SK-N-SH (cell line): ENCODE measurements around the gene CHMP6. TPM values are rescaled to one million over a fixed set of nuclear protein-coding genes. Genes with fewer than 3 reads are reported as not detected.

ENCODE experiments used
- CTCF ChIA-PET: fragments of 300-600, 350-600 bp; formaldehyde crosslinking; extraction: SDS; loops from one replicate; lab custom pipeline; 2021; lab: Yijun Ruan, JAX
- POLR2A ChIA-PET: fragments of 350-600 bp; sonication (Branson Sonifier 250); formaldehyde crosslinking; extraction: SDS; loops from one replicate; lab custom pipeline; 2020; ENCODE audit warnings: antibody characterized with exemption, inconsistent platforms; lab: Yijun Ruan, JAX
- DNase-seq: peaks from one replicate; pipeline ENCODE4 v3.0.0; 2012
- H2AFZ ChIP-seq: fragments of 200-600 bp; sonication (generic); 2 replicates; pipeline ENCODE4 v1.8.1; 2016; ENCODE audit warnings: antibody characterized with exemption, mild to moderate bottlenecking, low read depth
- H3F3A ChIP-seq: fragments of 200-600 bp; sonication (generic); replicated peaks from 2 replicates; pipeline ENCODE3; 2016; ENCODE audit warnings: antibody characterized with exemption, mild to moderate bottlenecking; ENCODE audit not compliant: insufficient read depth
- H3K27ac ChIP-seq, 2 experiments: fragments of 200-500 bp in 1 of 2; fragments of 200-600 bp in 1 of 2; sonication (Bioruptor generic) in 1 of 2; sonication (generic), shearing (Covaris generic) in 1 of 2; 2 replicates each; pipeline versions ENCODE4 v1.5.1 to v1.6.1; 2014 to 2016; ENCODE audit warnings: low read depth in 2 of 2, inconsistent platforms in 1 of 2, low read length in 1 of 2, mild to moderate bottlenecking in 1 of 2, mixed read lengths in 1 of 2
- H3K27me3 ChIP-seq: fragments of 200-600 bp; sonication (generic), shearing (Covaris generic); 2 replicates; pipeline ENCODE4 v1.6.1; 2016; ENCODE audit warnings: mixed run types; ENCODE audit not compliant: insufficient read depth
- H3K36me3 ChIP-seq, 2 experiments: fragments of 200-500 bp in 1 of 2; fragments of 200-600 bp in 1 of 2; sonication (Bioruptor generic) in 1 of 2; sonication (generic) in 1 of 2; replicated peaks in 1 of 2; 2 replicates each; pipeline versions ENCODE3 to v1.5.1; 2014 to 2016; ENCODE audit warnings: low read length in 1 of 2, mild to moderate bottlenecking in 1 of 2; ENCODE audit not compliant: insufficient read depth in 2 of 2, control insufficient read depth in 1 of 2
- H3K4me1 ChIP-seq, 2 experiments: fragments of 200-500 bp in 1 of 2; fragments of 200-600 bp in 1 of 2; sonication (Bioruptor generic) in 1 of 2; sonication (generic), shearing (Covaris generic) in 1 of 2; 2 replicates each; pipeline versions ENCODE4 v1.5.1 to v1.6.1; 2014 to 2016; ENCODE audit warnings: low read depth in 1 of 2, low read length in 1 of 2, mixed run types in 1 of 2; ENCODE audit not compliant: insufficient read depth in 2 of 2, control insufficient read depth in 1 of 2
- H3K4me2 ChIP-seq: fragments of 200-600 bp; sonication (generic), shearing (Covaris generic); 2 replicates; pipeline ENCODE4 v1.6.1; 2017; ENCODE audit warnings: mixed run types
- H3K4me3 ChIP-seq, 2 experiments: fragments of 200-500 bp in 1 of 2; fragments of 200-600 bp in 1 of 2; sonication (Bioruptor generic) in 1 of 2; sonication (generic), shearing (Covaris generic) in 1 of 2; 2 replicates each; pipeline versions ENCODE4 v1.5.1 to v1.8.1; 2014 to 2016; ENCODE audit warnings: low read depth in 2 of 2, inconsistent platforms in 1 of 2, low read length in 1 of 2, mild to moderate bottlenecking in 1 of 2, mixed read lengths in 1 of 2, moderate library complexity in 1 of 2
- H3K79me2 ChIP-seq: fragments of 200-600 bp; sonication (generic); 2 replicates; pipeline ENCODE4 v1.8.1; 2017; ENCODE audit warnings: mild to moderate bottlenecking; ENCODE audit not compliant: insufficient read depth
- H3K9ac ChIP-seq: fragments of 200-600 bp; sonication (generic); 2 replicates; pipeline ENCODE4 v1.6.1; 2017; ENCODE audit warnings: mixed run types
- H3K9me2 ChIP-seq: fragments of 200-600 bp; sonication (generic); 2 replicates; pipeline ENCODE4 v1.6.1; 2017; ENCODE audit warnings: mixed run types
- H3K9me3 ChIP-seq: fragments of 200-600 bp; sonication (generic); 2 replicates; pipeline ENCODE4 v1.6.1; 2017; ENCODE audit warnings: mixed run types, mild to moderate bottlenecking, moderate library complexity
- H4K20me1 ChIP-seq: fragments of 200-600 bp; sonication (generic); 2 replicates; pipeline ENCODE4 v1.6.1; 2017; ENCODE audit warnings: mild to moderate bottlenecking, mixed run types; ENCODE audit not compliant: insufficient read depth
- EP300 ChIP-seq, 2 experiments: IDR thresholded peaks; 2 replicates each; pipeline versions ENCODE4 v1.4.0 to v1.6.1; 2012; ENCODE audit warnings: borderline replicate concordance in 1 of 2, low read depth in 1 of 2, low read length in 1 of 2
- EZH2phosphoT487 ChIP-seq: fragments of 200-600 bp; sonication (generic); IDR thresholded peaks from 2 replicates; pipeline ENCODE4 v1.6.1; 2017; ENCODE audit warnings: low read depth, mixed run types, mild to moderate bottlenecking, antibody characterized with exemption, moderate library complexity, borderline replicate concordance
- FOSL2 ChIP-seq: IDR thresholded peaks from 2 replicates; pipeline ENCODE4 v1.4.0; 2012; ENCODE audit warnings: low read depth, mild to moderate bottlenecking, moderate library complexity, borderline replicate concordance
- FOXM1 ChIP-seq: IDR thresholded peaks from 2 replicates; pipeline ENCODE4 v1.4.0; 2012; ENCODE audit warnings: low read depth, mild to moderate bottlenecking
- MAX ChIP-seq: IDR thresholded peaks from 2 replicates; pipeline ENCODE4 v1.4.0; 2012; ENCODE audit warnings: low read depth
- NRF1 ChIP-seq: IDR thresholded peaks from 2 replicates; pipeline ENCODE4 v1.6.1; 2012; ENCODE audit warnings: low read depth, mild to moderate bottlenecking, low read length
- PBX3 ChIP-seq: IDR thresholded peaks from 2 replicates; pipeline ENCODE4; 2012
- POLR2AphosphoS5 ChIP-seq: IDR thresholded peaks from 2 replicates; pipeline ENCODE4 v1.6.1; 2012; ENCODE audit warnings: low read depth, low read length
- RAD21 ChIP-seq: IDR thresholded peaks from 2 replicates; pipeline ENCODE4 v1.6.1; 2012; ENCODE audit warnings: mild to moderate bottlenecking, low read length
- REST ChIP-seq: IDR thresholded peaks from 2 replicates; pipeline ENCODE4 v1.6.1; 2012; ENCODE audit warnings: mild to moderate bottlenecking, low read depth, low read length, moderate library complexity
- RFX5 ChIP-seq: IDR thresholded peaks from 2 replicates; pipeline ENCODE4 v1.6.1; 2012; ENCODE audit warnings: mild to moderate bottlenecking, improper control_type of control experiment, low read length
- RXRA ChIP-seq: IDR thresholded peaks from 2 replicates; pipeline ENCODE4 v1.4.0; 2012; ENCODE audit warnings: low read depth, mild to moderate bottlenecking, borderline replicate concordance
- SIN3A ChIP-seq: IDR thresholded peaks from 2 replicates; pipeline ENCODE4 v1.6.1; 2012; ENCODE audit warnings: low read depth, mild to moderate bottlenecking, low read length, moderate library complexity, borderline replicate concordance
- SMC3 ChIP-seq: IDR thresholded peaks from 2 replicates; pipeline ENCODE4 v1.6.1; 2012; ENCODE audit warnings: low read depth, low read length, improper control_type of control experiment
- TCF12 ChIP-seq: IDR thresholded peaks from 2 replicates; pipeline ENCODE4 v1.4.0; 2012
- ZBTB33 ChIP-seq: IDR thresholded peaks from 2 replicates; pipeline ENCODE4 v1.4.0; 2012; ENCODE audit warnings: low read depth, borderline replicate concordance
- WGBS: methylation state at CpG from one replicate; pipeline ENCODE4 v1.1.6; 2017; ENCODE audit warnings: low lambda C conversion rate; 5-methylcytosine and 5-hydroxymethylcytosine counted together
- polyA plus RNA-seq, 3 experiments: library from polyadenylated mRNA; depleted of rRNA; stranded (reverse); fragments of >200 nt; gene quantifications; 2 replicates each; pipeline ENCODE4 v1.2.3, GENCODE V29; 2012

CHMP6 gene
- polyA plus RNA-seq, 1 of the 3 experiments (the other 2 are of a cell fraction): 44.1 TPM

- Histone ChIP-seq H3K9ac (no peak overlapping the region), H3K4me1 (peaks cover 0 to 33% of the 10 kb centered on the region in 2 experiments; a peak in 1 of 4 replicates), H3K27me3 (peaks cover 10% of the 10 kb centered on the region), H3K4me2 (no peak overlapping the region), H2AFZ (no peak overlapping the region), H3K9me2 (no peaks in the 10 kb centered on the region), H3K4me3 (no peak overlapping the region), H3K79me2 (peaks cover 3% of the 10 kb centered on the region), H3F3A (peaks cover 8% of the 10 kb centered on the region), H3K27ac (no peak overlapping the region), H3K9me3 (no peaks in the 10 kb centered on the region), H3K36me3 (peaks cover 0 to 10% of the 10 kb centered on the region in 2 experiments), H4K20me1 (peaks cover 2% of the 10 kb centered on the region)
- 89% methylated on average over 31 of the region's 32 CpGs for WGBS
- ChIA-PET CTCF (interaction anchor here (0.6 to 19.0 kb wide), 4 partner anchors 7 to 69 kb away, joined by 3 to 668 read pairs (median 20); no protein-coding TSS in a partner anchor), POLR2A (no interaction called here)
- DNase-seq: no peak
- TF ChIP-seq SIN3A: no peak
- no peak for TF ChIP-seq MAX
- TF ChIP-seq RAD21: no peak
- TF ChIP-seq SMC3: no peak
- no peak for TF ChIP-seq FOXM1
- TF ChIP-seq RXRA: no peak
- no peak for TF ChIP-seq EZH2phosphoT487
- TF ChIP-seq FOSL2: no peak
- TF ChIP-seq EP300 (IDR thresholded peaks at IDR 0.05; ENCODE audit: borderline replicate concordance in 1 of 2, low read depth in 1 of 2, low read length in 1 of 2): no peak
- no peak for TF ChIP-seq RFX5
- no peak for TF ChIP-seq POLR2AphosphoS5
- TF ChIP-seq REST: no peak
- TF ChIP-seq TCF12: no peak
- no peak for TF ChIP-seq ZBTB33
- TF ChIP-seq NRF1: no peak
- no peak for TF ChIP-seq PBX3
Measured at GRCh38 chr17:81030741-81031565, 39.3 kb downstream of the CHMP6 start.
